GM10847 (cell line): ENCODE measurements around the gene ARHGAP12.

Experiments used
- POLR2A ChIP-seq: IDR thresholded peaks from 2 replicates; pipeline ENCODE4 v1.6.1; 2011; ENCODE audit not compliant: insufficient read length; ENCODE audit errors: extremely low read depth

Gene ARHGAP12

GRCh38 chr10:31789555-31789954 lies 139.1 kb downstream of the ARHGAP12 start:
- TF ChIP-seq POLR2A = no peak

- no peak for TF ChIP-seq POLR2A
Measured at GRCh38 chr10:31782701-31783100, 145.9 kb downstream of the ARHGAP12 start.

DNA sequence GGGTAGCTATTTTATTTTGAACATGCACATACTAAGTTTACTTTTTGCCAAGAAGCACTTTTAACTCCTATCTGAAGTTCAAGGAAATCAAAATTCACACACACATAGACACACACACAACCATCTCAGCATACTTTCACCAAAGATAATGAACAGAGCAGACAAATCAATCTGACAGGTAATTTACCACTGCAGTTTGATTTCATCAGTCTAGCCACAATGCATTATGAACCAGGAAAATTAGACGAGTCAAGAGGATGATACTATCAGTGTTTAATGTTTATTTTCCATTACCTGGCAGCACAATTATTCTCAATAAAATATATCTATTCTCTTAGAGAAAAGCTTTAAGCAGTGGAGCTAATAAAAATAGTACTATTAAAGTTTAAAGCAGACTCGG lies 147.9 kb downstream of the ARHGAP12 start:
- TF ChIP-seq POLR2A = no peak

DNA sequence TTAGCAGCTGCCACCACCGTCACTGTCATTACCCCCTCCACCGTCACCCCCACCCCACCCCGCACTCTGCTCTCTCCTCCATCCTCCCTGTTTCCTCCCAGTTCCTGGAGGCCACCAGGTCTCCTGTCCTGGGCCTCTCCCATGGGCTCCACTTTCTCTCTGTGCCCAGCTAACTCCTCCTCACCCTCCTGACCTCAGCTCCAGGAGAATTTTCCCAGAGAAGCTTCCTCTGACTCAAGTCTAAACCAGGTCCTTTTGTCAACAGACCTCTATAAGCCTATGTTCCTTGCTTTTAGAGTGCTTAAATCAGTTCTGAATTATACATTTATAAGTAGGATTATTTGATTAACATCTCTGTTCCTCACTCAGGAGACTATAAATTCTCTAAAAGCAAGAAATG lies 150.0 kb downstream of the ARHGAP12 start:
- no peak for TF ChIP-seq POLR2A

DNA sequence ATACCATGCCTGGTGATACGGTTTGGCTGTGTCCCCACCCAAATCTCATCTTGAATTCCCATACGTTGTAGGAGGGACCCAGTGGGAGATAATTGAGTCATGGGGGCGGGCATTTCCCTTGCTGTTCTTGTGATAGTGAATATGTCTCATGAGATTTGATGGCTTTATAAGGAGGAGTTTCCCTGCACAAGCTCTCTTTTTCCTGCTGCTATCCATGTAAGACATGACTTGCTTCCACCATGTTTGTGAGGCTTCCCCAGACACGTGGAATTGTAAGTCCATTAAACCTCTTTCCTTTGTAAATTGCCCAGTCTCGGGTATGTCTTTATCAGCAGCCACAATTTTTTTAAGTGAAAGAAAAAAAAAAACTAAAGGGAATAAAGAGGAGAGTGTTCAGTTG lies 152.5 kb downstream of the ARHGAP12 start:
- no peak for TF ChIP-seq POLR2A

GRCh38 chr10:31774928-31775650 lies 153.5 kb downstream of the ARHGAP12 start:
- TF ChIP-seq POLR2A = no peak

DNA sequence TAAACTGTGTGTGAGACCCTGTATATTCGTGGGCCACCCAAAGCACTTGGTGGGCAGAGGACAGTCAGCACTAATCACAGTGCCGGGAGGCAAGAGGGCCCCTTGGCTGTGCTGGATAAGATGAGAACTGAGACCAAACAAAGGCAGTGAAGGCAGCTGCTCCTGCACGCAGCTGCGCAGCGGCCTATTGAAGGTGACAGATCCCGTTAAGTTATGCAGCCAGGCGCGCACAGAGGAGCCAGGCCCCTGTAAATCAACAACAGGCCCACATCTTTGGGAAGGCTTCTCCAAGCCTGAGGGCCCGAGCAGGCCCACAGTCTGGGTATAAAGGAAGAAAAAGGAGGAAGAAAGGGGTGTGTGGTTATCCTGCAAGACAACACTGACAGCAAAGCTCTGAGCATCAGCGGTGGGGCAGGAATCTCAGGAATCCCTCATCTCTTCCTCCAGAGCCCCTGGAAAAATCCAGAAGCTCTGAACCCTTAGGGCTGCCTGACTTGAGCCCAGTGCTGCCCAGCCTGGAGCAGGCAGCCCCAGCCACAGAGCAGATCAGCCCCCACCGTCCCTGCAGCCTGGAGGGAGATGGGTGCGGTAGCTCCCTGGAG lies 154.2 kb downstream of the ARHGAP12 start:
- no peak for TF ChIP-seq POLR2A

GRCh38 chr10:31773749-31774298 lies 154.8 kb downstream of the ARHGAP12 start:
- no peak for TF ChIP-seq POLR2A

GRCh38 chr10:31771331-31771831 lies 157.2 kb downstream of the ARHGAP12 start:
- TF ChIP-seq POLR2A = no peak

- TF ChIP-seq POLR2A = no peak
Measured at GRCh38 chr10:31770307-31770902, 158.2 kb downstream of the ARHGAP12 start.

DNA sequence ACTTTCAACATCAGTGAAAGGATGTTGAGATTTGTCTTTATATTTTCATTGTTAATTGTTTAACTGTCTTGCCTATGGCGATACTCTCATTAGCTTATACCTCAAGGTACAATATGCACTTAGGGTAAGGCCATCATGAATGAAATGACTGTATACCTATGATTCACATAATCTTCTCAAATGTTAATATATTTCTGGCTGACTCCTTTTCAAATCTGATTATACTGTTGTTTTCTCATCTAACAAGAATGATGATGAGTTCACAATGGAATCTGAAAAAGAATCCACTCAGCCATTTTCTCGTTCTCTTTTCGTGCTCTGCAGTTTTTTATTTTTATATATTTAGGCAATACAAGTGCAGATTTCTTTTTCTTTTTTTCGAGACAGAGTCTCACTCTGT lies 159.1 kb downstream of the ARHGAP12 start:
- no peak for TF ChIP-seq POLR2A

- TF ChIP-seq POLR2A = no peak
Measured at GRCh38 chr10:31768467-31768866, 160.2 kb downstream of the ARHGAP12 start.

DNA sequence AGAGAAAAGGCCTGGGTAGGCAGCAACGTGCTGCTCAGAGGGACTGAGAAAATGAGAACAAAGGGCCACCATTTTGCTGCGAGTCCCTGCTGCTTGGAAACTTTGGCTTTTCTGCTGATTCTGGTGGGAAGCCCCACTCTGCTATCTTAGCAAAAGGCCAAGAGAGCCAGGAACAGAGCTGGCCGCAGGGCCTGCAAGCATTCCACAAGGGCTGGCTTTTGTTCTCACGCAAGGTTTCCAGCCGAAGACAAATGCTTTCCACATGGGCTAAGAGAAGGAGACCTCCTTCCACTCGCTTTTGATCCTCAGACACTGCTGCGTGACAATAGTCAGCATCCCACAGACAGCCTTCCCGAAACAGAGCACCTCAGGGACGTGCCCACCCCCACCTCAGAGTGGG lies 163.1 kb downstream of the ARHGAP12 start:
- TF ChIP-seq POLR2A = no peak

DNA sequence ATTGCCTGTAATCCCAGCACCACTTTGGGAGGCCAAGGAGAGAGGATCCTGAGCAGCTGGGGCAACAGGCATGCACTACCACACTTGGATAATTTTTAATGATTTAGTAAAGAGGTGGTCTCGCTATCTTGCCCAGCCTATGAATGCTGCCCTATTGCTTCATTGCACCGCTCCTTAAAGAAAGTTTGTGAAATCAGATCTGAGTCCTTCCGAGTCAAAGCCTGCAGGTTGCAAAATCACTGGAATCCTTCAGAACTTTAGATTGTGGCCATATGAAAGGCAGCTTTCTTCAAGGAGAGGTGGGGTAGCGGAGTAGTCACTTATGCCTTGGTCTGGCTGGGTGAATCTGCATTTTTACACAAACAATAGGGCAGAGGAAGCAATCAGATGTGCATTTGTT lies 166.3 kb downstream of the ARHGAP12 start:
- no peak for TF ChIP-seq POLR2A

DNA sequence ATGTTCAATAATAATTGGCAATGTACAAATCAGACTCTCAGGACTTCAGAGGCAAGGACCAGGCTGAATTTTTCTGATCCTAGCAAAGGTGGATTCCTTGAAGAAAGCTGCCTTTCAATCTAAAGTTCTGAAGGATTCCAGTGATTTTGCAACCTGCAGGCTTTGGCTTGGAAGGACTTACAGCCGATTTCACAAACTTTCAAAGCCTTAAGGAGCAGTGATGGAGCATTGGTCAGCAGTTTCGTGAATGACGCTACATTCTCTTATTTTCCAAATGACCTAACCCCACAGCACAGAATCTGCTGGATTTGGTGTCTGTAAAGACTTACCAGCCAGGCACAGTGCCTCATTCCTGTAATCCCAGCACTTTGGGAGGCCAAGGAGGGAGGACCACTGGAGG lies 167.5 kb downstream of the ARHGAP12 start:
- TF ChIP-seq POLR2A = no peak

GRCh38 chr10:31760674-31761081 lies 168.0 kb downstream of the ARHGAP12 start:
- no peak for TF ChIP-seq POLR2A
